SJCRH30 (cell line): ENCODE results near the gene DOCK1. TPM values are rescaled to one million over a fixed set of nuclear protein-coding genes. Genes with fewer than 3 reads are reported as not detected.

Experiments used
- DNase-seq, 2 experiments: peaks; one replicate each; pipeline ENCODE4 v3.0.0-alpha.2; 2015 to 2020
- H3K27ac ChIP-seq: fragments of 250-450 bp; sonication (Bioruptor Pico); 2 replicates; pipeline ENCODE4 v1.5.1; 2020; ENCODE audit warnings: mild to moderate bottlenecking, moderate library complexity
- H3K27me3 ChIP-seq: fragments of 250-450 bp; sonication (Bioruptor Pico); 2 replicates; pipeline ENCODE4 v1.5.1; 2020; ENCODE audit warnings: mild to moderate bottlenecking, moderate library complexity
- H3K36me3 ChIP-seq: fragments of 250-450 bp; sonication (Bioruptor Pico); 2 replicates; pipeline ENCODE4 v1.5.1; 2020; ENCODE audit warnings: mild to moderate bottlenecking, moderate library complexity
- H3K4me1 ChIP-seq: fragments of 250-450 bp; sonication (Bioruptor Pico); 2 replicates; pipeline ENCODE4 v1.5.1; 2020; ENCODE audit warnings: mild to moderate bottlenecking, moderate library complexity
- H3K4me3 ChIP-seq: fragments of 250-450 bp; sonication (Bioruptor Pico); 2 replicates; pipeline ENCODE4 v1.5.1; 2020; ENCODE audit warnings: mild to moderate bottlenecking, moderate library complexity
- H3K9me3 ChIP-seq: fragments of 250-450 bp; sonication (Bioruptor Pico); replicated peaks from 2 replicates; pipeline ENCODE4 v1.5.1; 2020; ENCODE audit warnings: mild to moderate bottlenecking, moderate library complexity
- total RNA-seq: library from RNA; depleted of rRNA; stranded (reverse); fragments of >200 nt; shearing (Covaris generic); gene quantifications from 2 replicates; pipeline ENCODE4 v1.2.3, GENCODE V29; 2014

DOCK1 gene
- total RNA-seq, 1 experiment from 2014 or later, result 53.8 TPM

DNA sequence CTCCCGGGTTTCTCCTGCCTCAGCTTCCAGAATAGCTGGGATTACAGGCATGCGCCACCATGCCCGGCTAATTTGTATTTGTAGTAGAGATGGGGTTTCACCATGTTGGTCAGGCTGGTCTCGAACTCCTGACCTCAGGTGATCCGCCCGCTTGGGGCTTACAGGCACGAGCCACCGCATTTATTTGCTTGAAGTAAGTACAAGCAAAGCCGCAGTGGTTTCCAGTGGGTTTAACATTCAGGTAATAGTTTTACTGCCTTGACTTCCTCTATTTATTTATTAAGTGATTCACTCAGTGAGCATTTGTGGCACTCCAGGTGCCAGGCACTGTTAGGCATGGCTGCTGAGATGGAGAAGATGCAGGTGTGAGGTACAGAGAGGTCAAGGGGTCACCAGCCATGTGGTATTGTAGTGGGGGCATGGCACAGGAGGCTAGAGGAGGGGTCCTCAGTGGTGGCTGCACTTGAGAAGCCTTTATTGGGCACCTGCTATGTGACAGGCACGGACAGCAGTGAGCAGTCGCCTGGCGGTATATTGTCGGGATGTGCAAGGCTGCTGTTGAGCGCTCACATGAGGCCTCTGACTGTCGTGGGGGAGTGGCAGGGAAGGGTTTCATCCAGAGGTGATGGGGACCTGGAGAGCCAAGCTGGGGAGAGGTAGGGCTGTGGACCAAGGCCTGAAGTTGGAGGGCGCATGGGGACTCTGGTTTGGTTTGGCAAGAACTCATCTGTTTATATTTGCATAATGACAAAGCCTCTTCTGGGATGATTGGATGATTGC lies 54.9 kb downstream of the DOCK1 start:
- no peaks in the 10 kb centered on the region for H3K27me3 ChIP-seq
- no peak overlapping the region for H3K27ac ChIP-seq
- no peaks in the 10 kb centered on the region; the same call in 1 of the 2 replicates for H3K36me3 ChIP-seq
- no peak overlapping the region for H3K4me3 ChIP-seq
- DNase-seq, result no peak
- H3K9me3 ChIP-seq, result no peaks in the 10 kb centered on the region
- no peaks in the 10 kb centered on the region for H3K4me1 ChIP-seq

DNA sequence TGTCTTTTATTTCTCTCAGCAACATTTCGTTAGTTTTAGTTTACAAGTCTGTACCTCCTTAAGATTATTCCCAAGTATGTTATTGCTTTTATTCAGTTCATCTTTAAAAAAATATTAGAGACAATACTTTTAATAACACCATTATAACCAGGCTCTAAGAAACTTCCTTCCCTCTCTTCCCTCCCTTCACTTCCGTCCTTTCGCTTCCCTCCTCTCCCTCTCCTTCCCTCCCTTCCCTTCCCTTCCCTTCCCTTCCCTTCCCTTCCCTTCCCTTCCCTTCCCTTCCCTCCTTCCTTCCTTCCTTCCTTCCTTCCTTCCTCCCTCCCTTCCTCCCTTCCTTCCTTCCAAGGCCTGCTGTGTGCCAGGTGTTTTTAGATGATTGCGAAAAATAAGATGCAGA lies 58.1 kb downstream of the DOCK1 start:
- Histone ChIP-seq H3K9me3 (no peaks in the 10 kb centered on the region), H3K4me1 (no peaks in the 10 kb centered on the region), H3K4me3 (no peak overlapping the region), H3K36me3 (no peaks in the 10 kb centered on the region), H3K27ac (no peak overlapping the region), H3K27me3 (no peaks in the 10 kb centered on the region)
- no peak for DNase-seq

DNA sequence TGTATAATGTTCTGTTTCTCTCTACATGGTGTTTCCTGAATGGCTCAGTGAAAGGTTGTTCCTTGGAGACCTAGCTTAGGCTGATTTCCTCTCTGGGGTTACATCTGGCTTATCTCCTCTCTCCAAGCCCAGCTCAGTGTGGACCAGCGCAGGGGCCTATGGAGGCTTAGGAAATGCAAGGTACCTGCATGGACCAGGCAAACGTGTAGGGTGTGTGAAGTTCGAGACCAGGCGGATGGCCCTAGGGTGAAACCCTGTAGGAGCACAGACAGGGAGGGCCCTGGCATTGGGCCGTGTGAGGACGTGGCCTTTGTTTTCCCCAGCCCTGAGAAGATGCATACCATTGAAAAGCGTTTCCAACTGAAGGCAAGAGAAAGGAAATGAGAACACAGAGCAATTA lies 59.0 kb downstream of the DOCK1 start:
- Histone ChIP-seq H3K36me3 (no peaks in the 10 kb centered on the region), H3K4me3 (no peak overlapping the region), H3K4me1 (no peaks in the 10 kb centered on the region), H3K27ac (no peak overlapping the region), H3K27me3 (no peaks in the 10 kb centered on the region), H3K9me3 (no peaks in the 10 kb centered on the region)
- no peak for DNase-seq

DNA sequence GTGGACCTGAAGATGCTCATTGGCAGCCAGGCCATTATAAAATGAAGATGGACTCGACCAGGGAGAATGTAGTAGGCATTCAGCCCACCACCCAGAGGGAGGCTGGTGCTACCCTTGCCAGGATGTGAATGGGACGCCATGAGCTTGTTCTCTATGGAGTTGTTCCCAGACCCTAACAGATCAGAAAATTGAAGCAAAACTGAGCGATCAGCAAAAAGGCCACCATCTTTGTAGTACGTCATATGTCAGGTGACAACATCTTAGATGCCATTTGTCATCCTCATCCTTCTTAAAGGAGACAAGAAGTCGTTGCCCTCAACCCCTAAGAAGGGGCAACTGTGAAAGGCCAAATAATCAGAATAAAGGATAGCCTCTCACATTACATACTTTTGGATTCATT lies 61.7 kb downstream of the DOCK1 start:
- H3K27me3 ChIP-seq, result no peaks in the 10 kb centered on the region
- H3K4me3 ChIP-seq, result no peak overlapping the region
- no peaks in the 10 kb centered on the region for H3K36me3 ChIP-seq
- no peaks in the 10 kb centered on the region for H3K9me3 ChIP-seq
- no peak overlapping the region for H3K27ac ChIP-seq
- H3K4me1 ChIP-seq, result no peaks in the 10 kb centered on the region; the same call in 1 of the 2 replicates
- DNase-seq, result no peak

DNA sequence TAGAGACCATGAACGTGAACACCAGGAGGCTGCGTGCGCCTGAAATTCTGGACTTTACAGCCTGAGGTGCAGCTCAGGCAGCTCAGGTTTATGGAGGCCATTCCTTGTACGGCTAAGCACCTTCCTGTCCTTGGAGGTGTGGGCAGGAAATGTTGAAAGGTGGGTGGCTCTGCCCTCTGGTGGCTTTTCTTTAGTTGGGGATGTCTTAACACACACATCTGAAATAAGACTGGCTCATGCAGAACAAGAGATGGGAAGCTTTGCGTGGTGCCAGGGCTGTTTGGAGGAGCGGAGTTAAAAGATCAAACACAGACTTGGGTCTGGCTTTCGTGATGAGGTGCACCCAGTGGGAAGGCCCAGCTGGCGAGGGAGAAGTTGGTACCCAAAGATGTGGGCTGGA lies 64.1 kb downstream of the DOCK1 start:
- H3K4me3 ChIP-seq, result no peak overlapping the region
- H3K27ac ChIP-seq, result no peak overlapping the region

DNA sequence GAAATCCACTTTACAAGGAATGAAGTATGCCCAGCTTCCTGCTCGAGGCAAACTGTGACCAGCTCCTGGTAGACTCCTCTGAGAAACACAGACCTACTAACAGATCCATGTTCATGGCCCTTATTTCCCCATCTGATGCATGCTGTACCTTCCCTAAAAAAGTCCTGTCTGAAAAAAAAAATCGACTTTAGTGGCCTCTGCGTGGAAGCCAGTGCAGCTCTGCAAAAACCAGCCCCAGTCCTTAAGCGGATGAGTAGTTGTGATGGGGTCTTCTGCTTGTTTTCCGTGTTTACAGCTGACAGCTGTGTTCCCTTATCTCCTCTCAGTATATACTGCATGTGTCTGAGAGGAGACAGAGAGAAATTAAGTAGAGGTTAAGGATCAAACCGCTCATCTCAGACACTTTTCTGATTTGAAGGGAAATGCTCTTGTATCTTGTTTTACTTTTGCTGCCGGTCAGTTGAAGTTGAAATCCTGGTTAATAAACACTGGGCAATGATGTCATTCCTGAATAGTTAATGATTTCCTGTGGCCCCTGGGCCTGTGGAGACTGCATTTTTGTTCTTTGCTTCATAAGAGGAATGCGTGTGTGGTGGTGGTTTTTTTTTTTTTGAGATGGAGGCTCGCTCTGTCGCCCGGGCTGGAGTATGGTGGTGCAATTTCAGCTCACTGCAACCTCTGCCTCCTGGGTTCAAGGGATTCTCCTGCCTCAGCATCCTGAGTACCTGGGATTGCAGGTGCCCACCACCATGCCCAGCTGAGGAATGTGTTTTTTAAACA lies 67.6 kb downstream of the DOCK1 start:
- H3K4me1 ChIP-seq, result peaks cover 11% of the 10 kb centered on the region; the same call in 1 of the 2 replicates
- peaks cover 6% of the 10 kb centered on the region; the same call in 1 of the 2 replicates for H3K36me3 ChIP-seq
- H3K27me3 ChIP-seq, result no peaks in the 10 kb centered on the region
- peak; percentile 42 to 60 for DNase-seq
- no peak overlapping the region for H3K4me3 ChIP-seq
- peak overlapping the region; percentile 50; the same call in 1 of the 2 replicates for H3K27ac ChIP-seq
- no peaks in the 10 kb centered on the region for H3K9me3 ChIP-seq

More for the DNA sequence above, 64.1 kb downstream of the DOCK1 start:
- H3K27me3 ChIP-seq, result no peaks in the 10 kb centered on the region
- peaks cover 11% of the 10 kb centered on the region; the same call in 1 of the 2 replicates for H3K4me1 ChIP-seq
- H3K36me3 ChIP-seq, result peaks cover 3% of the 10 kb centered on the region; the same call in 1 of the 2 replicates
- peak in 1 of 2 experiments; percentile 11 for DNase-seq
- H3K9me3 ChIP-seq, result no peaks in the 10 kb centered on the region

DNA sequence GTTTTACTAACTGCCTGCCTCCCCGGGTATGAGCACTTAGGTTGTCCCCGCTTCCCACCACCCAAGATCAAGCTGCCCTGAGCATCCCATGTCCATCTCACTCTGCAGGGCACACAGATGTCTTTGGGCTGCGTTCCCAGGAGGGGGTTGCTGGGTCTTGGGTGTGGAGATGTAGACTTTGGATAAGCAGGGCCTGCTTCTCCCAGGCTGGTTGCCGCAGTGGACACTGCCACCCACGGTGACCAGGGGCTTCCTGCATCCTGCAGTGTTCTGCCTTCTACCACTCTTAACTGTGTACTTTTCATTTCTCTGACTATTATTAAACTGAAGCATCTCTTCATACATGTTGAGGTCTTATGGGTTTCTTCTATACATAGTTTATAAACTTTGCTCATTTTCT lies 70.0 kb downstream of the DOCK1 start:
- H3K4me3 ChIP-seq, result no peak overlapping the region
- H3K9me3 ChIP-seq, result no peaks in the 10 kb centered on the region
- no peaks in the 10 kb centered on the region for H3K27me3 ChIP-seq
- H3K27ac ChIP-seq, result no peak overlapping the region
- no peak for DNase-seq
- H3K4me1 ChIP-seq, result peaks cover 11% of the 10 kb centered on the region; the same call in 1 of the 2 replicates
- H3K36me3 ChIP-seq, result peaks cover 9% of the 10 kb centered on the region; the same call in 1 of the 2 replicates

DNA sequence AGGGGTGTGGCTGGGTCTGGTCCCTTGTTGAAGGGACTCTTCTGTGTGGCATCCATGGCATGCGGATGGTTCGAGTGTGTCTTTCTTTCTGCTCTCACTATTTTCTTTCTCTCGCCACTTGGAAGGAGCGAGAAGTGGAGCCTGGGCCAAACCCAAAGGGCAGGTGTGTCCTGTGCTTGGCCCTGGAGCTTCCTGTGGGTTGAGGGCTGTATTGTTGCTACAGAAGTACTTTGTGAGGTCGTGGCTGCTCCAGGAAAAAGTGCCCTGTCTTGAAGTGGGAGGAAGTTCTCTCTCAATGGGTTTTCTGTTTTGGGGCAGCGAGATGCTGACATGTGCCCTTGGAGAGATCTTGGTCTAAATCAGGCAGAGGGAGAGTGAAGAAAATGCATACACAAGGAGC lies 72.0 kb downstream of the DOCK1 start:
- Histone ChIP-seq H3K4me3 (no peak overlapping the region), H3K27me3 (no peaks in the 10 kb centered on the region)
- DNase-seq, result no peak

DNA sequence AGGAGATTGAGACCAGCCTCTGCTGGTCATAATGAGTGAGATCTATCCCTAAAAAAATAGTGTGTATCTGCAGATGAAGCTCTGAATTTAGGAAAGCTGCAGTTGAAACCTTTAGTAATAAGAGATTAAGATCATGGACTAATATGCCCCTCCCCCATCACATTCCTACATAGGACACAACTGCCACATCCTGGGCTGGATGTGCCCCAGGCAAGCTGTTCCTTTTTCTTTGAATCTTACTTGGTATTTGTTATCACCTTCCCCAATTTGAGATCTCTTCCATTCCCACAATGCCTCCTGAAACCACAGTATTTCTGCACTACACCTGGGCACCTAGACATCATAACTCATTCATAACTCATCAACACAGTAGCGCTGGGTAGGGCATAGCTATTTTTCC lies 74.1 kb downstream of the DOCK1 start:
- Histone ChIP-seq H3K9me3 (no peaks in the 10 kb centered on the region), H3K27me3 (no peaks in the 10 kb centered on the region), H3K4me1 (no peaks in the 10 kb centered on the region), H3K27ac (no peak overlapping the region), H3K36me3 (peaks cover 6% of the 10 kb centered on the region), H3K4me3 (no peak overlapping the region)
- DNase-seq, result no peak

More for the DNA sequence above, 72.0 kb downstream of the DOCK1 start:
- Histone ChIP-seq H3K27ac (no peak overlapping the region), H3K4me1 (peaks cover 11% of the 10 kb centered on the region; the same call in 1 of the 2 replicates), H3K9me3 (no peaks in the 10 kb centered on the region), H3K36me3 (peaks cover 9% of the 10 kb centered on the region; the same call in 1 of the 2 replicates)

DNA sequence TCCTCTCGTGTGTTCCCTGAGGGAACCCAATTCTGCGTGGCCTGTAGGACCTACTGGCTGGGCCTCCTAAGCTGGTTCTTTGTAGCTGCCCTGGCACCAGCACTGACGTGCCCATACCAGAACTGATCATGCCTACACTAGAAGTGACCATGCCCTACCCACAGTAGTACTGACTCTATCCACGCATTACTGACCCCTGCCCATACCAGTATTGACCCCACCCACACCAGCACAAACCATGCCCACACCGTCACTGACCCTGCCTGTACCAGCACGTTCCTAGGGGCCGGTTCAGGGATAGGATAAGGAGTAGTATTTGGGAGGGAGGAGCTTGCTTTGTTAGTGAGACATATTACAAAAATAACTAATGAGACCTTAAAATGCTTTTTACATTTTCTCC lies 88.0 kb downstream of the DOCK1 start:
- Histone ChIP-seq H3K4me1 (no peaks in the 10 kb centered on the region), H3K36me3 (peaks cover 48% of the 10 kb centered on the region), H3K4me3 (no peak overlapping the region), H3K9me3 (no peaks in the 10 kb centered on the region), H3K27ac (no peak overlapping the region), H3K27me3 (no peaks in the 10 kb centered on the region)
- DNase-seq, result no peak

DNA sequence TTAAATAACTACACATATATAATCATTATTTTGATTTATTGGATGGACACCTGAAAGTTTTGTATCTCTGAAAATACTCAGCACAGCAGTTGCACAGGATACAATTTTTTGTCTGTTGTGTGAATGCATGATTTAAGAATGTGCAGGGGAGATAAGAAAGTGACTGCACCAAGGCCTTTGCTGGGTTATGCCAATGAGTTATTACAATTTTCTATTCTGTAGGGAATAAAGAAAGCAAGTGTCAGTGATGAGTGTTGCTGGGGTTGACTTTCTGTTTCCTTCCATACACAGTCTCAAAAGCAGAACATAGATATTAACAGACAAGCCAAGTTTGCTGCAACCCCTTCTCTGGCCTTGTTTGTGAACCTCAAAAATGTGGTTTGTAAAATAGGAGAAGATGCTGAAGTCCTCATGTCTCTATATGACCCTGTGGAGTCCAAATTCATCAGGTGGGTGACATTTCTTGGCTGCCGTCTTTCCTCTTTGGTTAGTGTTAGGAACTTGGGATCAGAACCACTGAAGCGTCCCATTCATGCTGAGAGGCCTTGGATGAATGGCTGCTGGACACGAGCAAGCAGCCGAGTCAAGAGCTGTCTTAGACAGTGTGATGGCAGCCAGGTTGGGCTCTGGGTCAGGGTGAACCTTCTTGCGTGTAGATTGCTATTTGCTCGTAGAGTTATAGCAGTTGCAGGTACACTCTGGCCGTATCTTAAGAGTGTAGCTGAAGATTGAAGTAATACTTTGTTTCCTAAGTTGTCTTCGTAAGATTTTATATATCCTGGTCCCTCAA lies 92.8 kb downstream of the DOCK1 start:
- Histone ChIP-seq H3K4me1 (no peaks in the 10 kb centered on the region), H3K9me3 (no peaks in the 10 kb centered on the region), H3K27ac (no peak overlapping the region), H3K27me3 (no peaks in the 10 kb centered on the region), H3K36me3 (peaks cover 31% of the 10 kb centered on the region), H3K4me3 (no peak overlapping the region)
- DNase-seq, result no peak

DNA sequence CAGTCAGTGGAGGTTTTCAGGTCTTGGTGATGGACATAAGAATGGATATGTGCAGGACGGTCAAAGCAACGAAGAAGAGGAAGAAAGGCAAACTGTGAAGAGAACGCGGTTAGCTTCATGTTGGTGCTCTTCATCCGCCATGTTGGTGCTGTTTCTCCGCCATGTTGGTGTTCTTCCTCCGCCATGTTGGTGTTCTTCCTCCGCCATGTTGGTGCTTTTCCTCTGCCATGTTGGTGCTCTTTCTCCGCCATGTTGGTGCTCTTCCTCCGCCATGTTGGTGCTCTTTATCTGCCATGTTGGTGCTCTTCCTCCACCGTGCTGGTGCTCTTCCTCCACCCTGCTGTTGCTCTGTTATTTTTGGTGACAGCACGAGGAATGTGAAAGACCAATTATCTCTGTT lies 95.4 kb downstream of the DOCK1 start:
- no peak overlapping the region for H3K4me3 ChIP-seq
- no peak overlapping the region for H3K27ac ChIP-seq
- DNase-seq, result no peak
- H3K9me3 ChIP-seq, result no peaks in the 10 kb centered on the region
- H3K27me3 ChIP-seq, result no peaks in the 10 kb centered on the region
- no peaks in the 10 kb centered on the region for H3K4me1 ChIP-seq
- H3K36me3 ChIP-seq, result peaks cover 23% of the 10 kb centered on the region

DNA sequence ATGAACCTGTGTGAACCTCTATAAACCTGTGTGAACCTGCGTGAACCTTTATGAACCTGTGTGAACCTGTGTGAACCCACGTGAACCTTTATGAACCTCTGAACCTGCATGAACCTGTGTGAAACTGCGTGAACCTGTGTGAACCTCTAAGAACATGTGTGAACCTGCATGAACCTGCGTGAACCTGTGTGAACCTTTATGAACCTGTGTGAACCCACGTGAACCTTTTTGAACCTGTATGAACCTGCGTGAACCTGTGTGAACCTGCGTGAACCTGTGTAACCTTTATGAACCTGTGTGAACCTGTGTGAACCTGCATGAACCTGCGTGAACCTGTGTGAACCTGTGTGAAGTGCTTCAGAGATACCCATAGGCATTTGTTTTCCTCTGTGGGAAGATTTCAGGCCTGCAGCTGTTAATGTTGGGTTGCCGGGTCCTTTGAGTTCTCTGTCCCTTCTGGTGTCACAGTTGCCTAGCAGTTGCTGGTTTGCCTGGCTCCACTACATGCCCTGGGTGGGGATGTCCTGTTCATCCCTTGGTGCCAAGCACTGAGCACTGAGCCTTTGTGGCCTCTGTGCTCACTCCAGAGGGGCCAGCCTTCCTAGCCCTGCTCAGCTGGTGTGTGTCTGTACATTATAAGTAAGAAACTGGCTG lies 97.9 kb downstream of the DOCK1 start:
- DNase-seq, result no peak

DNA sequence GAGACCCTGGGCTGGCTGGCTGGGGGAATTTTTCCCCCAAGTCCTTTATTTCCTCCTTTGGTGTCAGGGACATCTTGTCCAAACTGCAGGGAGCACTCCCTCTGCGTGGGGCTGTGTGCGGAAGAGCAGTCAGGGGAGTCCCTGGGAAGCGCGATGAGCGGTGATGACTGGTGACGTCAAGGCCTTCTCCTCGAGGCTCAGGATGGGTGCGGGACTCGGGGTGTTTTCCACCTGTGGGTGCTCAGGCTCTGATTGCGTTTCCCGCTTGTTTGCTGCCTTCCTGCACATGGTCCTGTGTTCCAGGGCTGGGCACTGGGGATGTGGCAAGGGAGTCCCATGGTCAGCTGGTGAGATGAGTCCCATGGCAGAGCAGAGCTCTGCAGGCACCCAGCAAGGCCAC lies 101.2 kb downstream of the DOCK1 start:
- Histone ChIP-seq H3K4me3 (no peak overlapping the region), H3K36me3 (peaks cover 18% of the 10 kb centered on the region), H3K9me3 (no peaks in the 10 kb centered on the region), H3K27ac (no peak overlapping the region), H3K27me3 (no peaks in the 10 kb centered on the region), H3K4me1 (no peaks in the 10 kb centered on the region)
- no peak for DNase-seq

More for the DNA sequence above, 97.9 kb downstream of the DOCK1 start:
- no peaks in the 10 kb centered on the region for H3K9me3 ChIP-seq
- H3K4me3 ChIP-seq, result no peak overlapping the region
- no peaks in the 10 kb centered on the region for H3K4me1 ChIP-seq
- H3K27ac ChIP-seq, result no peak overlapping the region
- peaks cover 25% of the 10 kb centered on the region for H3K36me3 ChIP-seq
- H3K27me3 ChIP-seq, result no peaks in the 10 kb centered on the region
